Liver (tissue), 3 donors: ENCODE results near the gene TBC1D12.

Experiments used
- RAD21 ChIP-seq, 2 donors: IDR thresholded peaks; 2 replicates each; pipeline ENCODE4 v1.6.1; 2016; ENCODE audit warnings: antibody characterized with exemption in 2 of 2, mild to moderate bottlenecking in 2 of 2
- YY1 ChIP-seq: IDR thresholded peaks from 2 replicates; pipeline ENCODE4 v1.6.1; 2016; ENCODE audit warnings: antibody characterized with exemption, mild to moderate bottlenecking
- TF ChIP-seq, protein P1 (sequence below): IDR thresholded peaks from 2 replicates; pipeline ENCODE4 v1.6.1; 2016; ENCODE audit warnings: antibody characterized with exemption
- TF ChIP-seq, protein P2 (sequence below): fragments of 150-350 bp; IDR thresholded peaks from 2 replicates; pipeline ENCODE4 v1.5.1; 2017; ENCODE audit warnings: improper control_type of control experiment, low read depth, low read length; ENCODE audit not compliant: missing input control
- donor health status: healthy.
- donor health status: healthy.

DNA sequence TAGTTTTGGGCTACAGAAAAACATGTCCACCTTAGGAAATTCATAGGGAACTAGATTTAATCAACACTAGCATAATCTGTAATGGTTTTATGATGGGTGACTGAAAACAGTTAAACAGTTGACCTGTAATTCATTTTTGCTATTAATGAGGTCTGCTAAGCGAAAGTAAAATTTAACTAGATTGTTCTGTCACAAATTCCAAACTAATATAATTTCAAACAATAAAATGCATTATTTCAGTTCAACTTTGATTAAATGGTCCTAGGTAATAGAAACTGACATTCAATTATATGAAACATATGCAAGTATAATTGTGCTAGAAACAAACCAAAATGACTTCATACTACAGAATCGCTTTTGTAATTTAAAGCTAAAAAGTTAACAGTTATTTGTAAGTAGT is 46.5 kb upstream of the TBC1D12 start:
- TF ChIP-seq YY1, result no peak
- TF ChIP-seq, protein P1, sequence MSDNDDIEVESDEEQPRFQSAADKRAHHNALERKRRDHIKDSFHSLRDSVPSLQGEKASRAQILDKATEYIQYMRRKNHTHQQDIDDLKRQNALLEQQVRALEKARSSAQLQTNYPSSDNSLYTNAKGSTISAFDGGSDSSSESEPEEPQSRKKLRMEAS, result no peak
- TF ChIP-seq, protein P2, sequence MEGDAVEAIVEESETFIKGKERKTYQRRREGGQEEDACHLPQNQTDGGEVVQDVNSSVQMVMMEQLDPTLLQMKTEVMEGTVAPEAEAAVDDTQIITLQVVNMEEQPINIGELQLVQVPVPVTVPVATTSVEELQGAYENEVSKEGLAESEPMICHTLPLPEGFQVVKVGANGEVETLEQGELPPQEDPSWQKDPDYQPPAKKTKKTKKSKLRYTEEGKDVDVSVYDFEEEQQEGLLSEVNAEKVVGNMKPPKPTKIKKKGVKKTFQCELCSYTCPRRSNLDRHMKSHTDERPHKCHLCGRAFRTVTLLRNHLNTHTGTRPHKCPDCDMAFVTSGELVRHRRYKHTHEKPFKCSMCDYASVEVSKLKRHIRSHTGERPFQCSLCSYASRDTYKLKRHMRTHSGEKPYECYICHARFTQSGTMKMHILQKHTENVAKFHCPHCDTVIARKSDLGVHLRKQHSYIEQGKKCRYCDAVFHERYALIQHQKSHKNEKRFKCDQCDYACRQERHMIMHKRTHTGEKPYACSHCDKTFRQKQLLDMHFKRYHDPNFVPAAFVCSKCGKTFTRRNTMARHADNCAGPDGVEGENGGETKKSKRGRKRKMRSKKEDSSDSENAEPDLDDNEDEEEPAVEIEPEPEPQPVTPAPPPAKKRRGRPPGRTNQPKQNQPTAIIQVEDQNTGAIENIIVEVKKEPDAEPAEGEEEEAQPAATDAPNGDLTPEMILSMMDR, result no peak
- TF ChIP-seq RAD21 (IDR thresholded peaks at IDR 0.05), result no peak
